Esophagus (tissue), 2 donors: ENCODE measurements around the gene IFNA8. TPM values are rescaled to one million over a fixed set of nuclear protein-coding genes. Genes with fewer than 3 reads are reported as not detected.
"Not testable (repeated sequence)": the region's sequence is repeated elsewhere in the genome, so short reads cannot be mapped to it uniquely, and the experiment has no call there.

ENCODE experiments used
- H3K27ac ChIP-seq, 2 donors: one replicate each; pipeline ENCODE4 v1.5.1; 2013; ENCODE audit warnings: low read depth in 2 of 2, mild to moderate bottlenecking in 2 of 2, inconsistent platforms in 1 of 2, low read length in 1 of 2, moderate library complexity in 1 of 2
- H3K27me3 ChIP-seq, 2 donors: one replicate each; pipeline ENCODE4 v1.6.1; 2013; ENCODE audit warnings: low read length in 2 of 2, control low read depth in 1 of 2, mild to moderate bottlenecking in 1 of 2; ENCODE audit not compliant: insufficient read depth in 2 of 2, control insufficient read depth in 1 of 2
- H3K36me3 ChIP-seq, 2 donors: one replicate each; pipeline ENCODE4 v1.6.1; 2013; ENCODE audit warnings: low read length in 1 of 2; ENCODE audit not compliant: control insufficient read depth in 2 of 2, insufficient read depth in 2 of 2
- H3K4me1 ChIP-seq, 2 donors: one replicate each; pipeline ENCODE4 v1.6.1; 2013; ENCODE audit warnings: low read length in 1 of 2; ENCODE audit not compliant: control insufficient read depth in 2 of 2, insufficient read depth in 2 of 2
- H3K4me3 ChIP-seq, 2 donors: one replicate each; pipeline ENCODE4 v1.5.1; 2013; ENCODE audit warnings: low read length in 2 of 2, mild to moderate bottlenecking in 2 of 2, low read depth in 1 of 2, moderate library complexity in 1 of 2
- H3K9me3 ChIP-seq, 2 donors: one replicate each; pipeline ENCODE4 v1.6.1; 2013; ENCODE audit warnings: mild to moderate bottlenecking in 2 of 2, low read depth in 1 of 2, low read length in 1 of 2, moderate library complexity in 1 of 2; ENCODE audit not compliant: control insufficient read depth in 2 of 2, insufficient read depth in 1 of 2
- WGBS, 2 donors: extraction: QIAGEN DNeasy Blood & Tissue Kit; methylation state at CpG; one replicate each; pipeline ENCODE4 v1.1.7; 2013; 5-methylcytosine and 5-hydroxymethylcytosine counted together
- polyA plus RNA-seq, 2 donors: library from polyadenylated mRNA; stranded (reverse); fragments of 200-250 nt; gene quantifications; one replicate each; pipeline ENCODE4 v1.2.3, GENCODE V29; 2013
- donor health status: healthy with polysubstance abuse.
- donor health status: Bipolar disorder and iron deficiency.

IFNA8 gene
- polyA plus RNA-seq, 2 donors: not detected

DNA sequence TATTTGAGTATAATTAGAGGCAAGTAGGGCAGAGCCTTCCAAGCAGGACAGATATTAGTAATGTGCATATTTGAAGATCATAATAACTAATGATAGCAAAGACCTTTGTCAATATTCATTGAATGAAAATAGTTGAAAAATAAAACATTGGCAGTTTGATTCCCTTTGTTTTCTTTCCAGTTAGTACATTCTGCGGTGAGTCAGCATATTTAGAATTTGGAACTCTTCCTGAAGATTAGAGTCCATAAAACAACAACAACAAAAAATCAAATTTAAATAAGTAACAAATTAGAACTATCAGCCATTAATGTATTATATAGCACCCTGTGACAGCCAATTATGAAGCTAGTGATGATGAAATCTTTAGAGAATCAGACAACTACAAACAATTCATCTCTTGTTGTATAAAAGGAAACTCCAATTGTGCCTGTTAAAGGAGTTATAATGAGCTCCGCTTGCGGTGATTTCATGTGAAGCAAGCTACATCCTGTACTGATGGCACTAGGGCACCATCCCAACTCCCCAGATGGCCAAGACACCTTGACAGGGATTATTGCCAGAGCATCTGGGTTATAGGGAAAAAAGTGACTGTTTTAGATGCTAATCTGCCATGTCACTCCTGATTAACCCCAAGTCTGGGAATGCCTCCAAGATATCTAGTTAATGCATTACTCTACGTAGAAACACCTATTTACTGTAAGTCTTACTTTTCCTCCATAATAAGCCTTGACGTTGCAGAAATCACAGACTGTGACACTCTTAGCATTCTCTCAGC lies 6.8 kb downstream of the IFNA8 start:
- Histone ChIP-seq H3K4me3 (no peak overlapping the region), H3K36me3 (no peaks in the 10 kb centered on the region), H3K27ac (no peak overlapping the region), H3K9me3 (no peaks in the 10 kb centered on the region), H3K4me1 (peaks cover 0 to 3% of the 10 kb centered on the region in 2 donors), H3K27me3 (no peaks in the 10 kb centered on the region)
- 43 to 57% methylated on average over 5 of the region's 5 CpGs for WGBS, 2 donors

DNA sequence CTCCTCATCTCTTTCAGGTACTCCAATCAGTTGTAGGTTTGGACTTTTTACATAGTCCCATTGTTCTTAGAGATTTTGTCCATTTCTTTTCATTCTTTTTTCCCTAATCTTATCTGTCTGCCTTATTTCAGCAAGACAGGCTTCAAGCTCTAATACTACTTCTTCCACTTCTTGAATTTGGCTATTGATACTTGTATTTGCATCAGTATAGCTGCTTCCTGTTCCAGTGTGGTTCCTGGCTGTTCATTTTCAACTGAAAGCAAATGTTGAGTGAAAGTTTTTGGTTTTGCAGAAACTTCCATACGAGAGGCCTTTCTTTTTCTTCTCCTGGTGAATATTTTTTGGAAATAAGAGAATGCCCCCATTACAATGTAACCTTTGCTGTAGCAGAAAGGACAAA lies 19.3 kb downstream of the IFNA8 start:
- no peaks in the 10 kb centered on the region for H3K9me3 ChIP-seq
- H3K36me3 ChIP-seq: no peaks in the 10 kb centered on the region
- WGBS, 2 donors: 72 to 74% methylated on average over 1 of the region's 1 CpG
- H3K4me3 ChIP-seq: no peak overlapping the region
- no peaks in the 10 kb centered on the region for H3K27me3 ChIP-seq
- H3K27ac ChIP-seq: no peak overlapping the region
- no peaks in the 10 kb centered on the region for H3K4me1 ChIP-seq

DNA sequence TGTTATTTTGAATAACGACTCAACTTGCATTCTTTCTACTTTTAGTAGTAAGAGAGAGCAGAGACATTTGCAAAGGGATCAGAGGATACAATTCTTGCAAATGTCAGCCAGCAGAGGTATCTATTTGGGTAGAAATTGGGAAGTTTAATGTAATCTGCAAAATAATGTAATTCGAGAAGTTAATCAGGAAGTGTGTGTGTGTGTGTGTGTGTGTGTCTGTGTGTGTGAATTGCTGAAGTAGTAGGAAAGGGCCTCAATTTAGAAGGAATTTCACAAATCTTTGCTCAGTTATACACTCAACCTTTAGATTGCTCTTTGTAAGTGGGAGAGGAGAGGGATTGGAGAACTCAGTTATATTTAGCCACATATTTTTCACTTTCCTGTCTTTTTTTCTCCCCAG lies 20.3 kb downstream of the IFNA8 start:
- Histone ChIP-seq H3K4me1 (no peaks in the 10 kb centered on the region), H3K36me3 (no peaks in the 10 kb centered on the region), H3K27me3 (peaks cover 0 to 2% of the 10 kb centered on the region in 2 donors), H3K4me3 (no peak overlapping the region), H3K27ac (no peak overlapping the region), H3K9me3 (no peaks in the 10 kb centered on the region)
- WGBS, 2 donors: 67 to 69% methylated on average over 2 of the region's 2 CpGs

DNA sequence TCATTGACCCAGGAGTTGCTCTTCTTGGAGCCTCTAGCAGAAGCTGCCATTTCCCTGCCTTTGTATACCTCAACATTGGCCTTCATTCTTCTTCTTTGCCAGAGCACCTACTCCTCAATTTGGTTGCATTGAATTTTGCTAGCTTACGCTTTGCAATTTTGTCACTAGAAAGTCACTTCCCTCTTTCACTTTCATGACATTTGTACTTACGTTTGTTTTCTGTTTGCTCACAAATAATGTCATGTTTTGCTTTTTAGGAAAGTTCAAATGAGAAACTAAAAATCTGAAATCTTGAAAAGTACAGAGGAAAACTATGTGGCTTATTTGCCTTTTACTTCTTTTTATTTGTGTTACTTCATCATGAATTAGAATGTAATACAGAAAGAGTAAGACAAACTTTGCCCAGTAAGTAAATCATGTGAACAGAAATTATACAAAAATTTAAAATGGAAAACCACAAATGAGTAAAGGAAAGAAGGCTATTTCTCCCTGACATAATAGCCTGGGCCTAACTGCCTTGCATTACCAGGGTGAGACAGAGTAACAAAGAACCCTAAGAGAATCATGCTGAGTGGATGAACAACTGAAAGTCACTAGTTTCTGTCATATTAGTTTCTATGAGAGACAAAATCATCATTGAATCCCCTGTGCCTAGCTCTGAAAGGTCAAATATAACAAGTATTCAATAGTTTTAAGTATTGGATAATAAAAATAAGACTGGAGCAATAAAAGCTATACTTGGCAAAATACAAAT lies 23.9 kb downstream of the IFNA8 start:
- Histone ChIP-seq H3K4me3 (no peak overlapping the region), H3K9me3 (no peaks in the 10 kb centered on the region), H3K36me3 (no peaks in the 10 kb centered on the region), H3K27me3 (peaks cover 0 to 2% of the 10 kb centered on the region in 2 donors), H3K4me1 (no peaks in the 10 kb centered on the region), H3K27ac (no peak overlapping the region)
- WGBS, 2 donors: 77% methylated on average over 2 of the region's 2 CpGs

DNA sequence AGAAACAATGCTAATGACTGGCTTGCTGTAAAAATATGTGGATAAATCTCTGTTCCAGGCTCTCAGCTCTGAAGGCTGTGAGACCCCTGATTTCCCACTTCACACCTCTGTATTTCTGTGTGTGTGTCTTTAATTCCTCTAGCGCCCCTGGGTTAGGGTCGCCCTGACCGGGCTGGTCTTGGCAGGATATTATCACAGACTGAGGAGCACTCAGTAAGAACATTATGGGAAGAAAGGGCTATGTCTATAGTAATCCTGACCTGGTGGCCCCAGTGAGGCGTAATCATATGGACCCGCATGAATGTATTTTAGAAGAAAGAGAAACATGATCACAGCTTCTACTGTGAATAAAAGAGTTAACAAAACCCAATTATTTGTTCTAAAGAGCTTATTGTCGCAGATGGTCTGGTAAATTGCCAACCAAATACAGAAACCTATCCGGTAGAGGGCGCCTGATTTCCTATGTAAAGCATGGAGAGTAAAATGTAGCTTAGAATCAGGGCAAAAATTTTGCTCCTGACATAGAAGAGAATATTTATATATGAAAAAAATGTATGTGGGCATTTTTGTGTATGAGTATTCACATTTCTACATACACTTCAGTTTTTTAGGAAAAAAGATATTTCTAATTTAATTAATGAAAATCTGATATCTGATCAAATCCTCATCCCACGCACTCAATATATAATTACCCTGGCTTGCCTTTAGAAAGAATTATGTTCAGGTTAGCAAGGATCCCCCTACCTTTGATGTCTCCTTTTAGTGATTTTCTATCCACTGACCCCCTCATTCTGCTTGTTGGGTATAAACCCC lies 25.5 kb downstream of the IFNA8 start:
- WGBS, 2 donors: 32 to 48% methylated on average over 9 of the region's 9 CpGs
- no peaks in the 10 kb centered on the region for H3K36me3 ChIP-seq
- peaks cover 0 to 2% of the 10 kb centered on the region in 2 donors for H3K27me3 ChIP-seq
- H3K9me3 ChIP-seq: no peaks in the 10 kb centered on the region
- no peaks in the 10 kb centered on the region for H3K4me1 ChIP-seq
- no peak overlapping the region for H3K27ac ChIP-seq
- no peak overlapping the region for H3K4me3 ChIP-seq

DNA sequence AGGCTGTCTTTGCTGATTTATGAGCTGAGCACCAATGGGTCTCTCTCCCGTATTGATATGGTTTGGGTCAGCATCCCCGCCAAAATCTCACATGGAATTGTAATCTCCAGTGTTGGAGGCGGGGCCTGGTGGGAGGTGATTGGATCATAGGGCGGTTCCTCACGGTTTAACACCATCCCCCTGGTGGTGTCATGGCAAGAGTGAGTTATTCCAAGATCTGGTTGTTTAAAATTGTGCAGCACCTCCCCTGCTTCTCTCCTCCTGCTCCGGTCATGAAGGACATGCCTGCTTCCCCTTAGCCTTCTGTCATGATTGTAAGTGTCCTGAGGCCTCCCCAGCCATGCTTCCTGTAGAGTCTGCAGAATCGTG lies 26.1 kb downstream of the IFNA8 start:
- not testable (repeated sequence) for H3K4me3 ChIP-seq, H3K27ac ChIP-seq, H3K4me1 ChIP-seq, H3K9me3 ChIP-seq, H3K27me3 ChIP-seq, H3K36me3 ChIP-seq
- 81% methylated on average over 7 of the region's 7 CpGs for WGBS, 2 donors

DNA sequence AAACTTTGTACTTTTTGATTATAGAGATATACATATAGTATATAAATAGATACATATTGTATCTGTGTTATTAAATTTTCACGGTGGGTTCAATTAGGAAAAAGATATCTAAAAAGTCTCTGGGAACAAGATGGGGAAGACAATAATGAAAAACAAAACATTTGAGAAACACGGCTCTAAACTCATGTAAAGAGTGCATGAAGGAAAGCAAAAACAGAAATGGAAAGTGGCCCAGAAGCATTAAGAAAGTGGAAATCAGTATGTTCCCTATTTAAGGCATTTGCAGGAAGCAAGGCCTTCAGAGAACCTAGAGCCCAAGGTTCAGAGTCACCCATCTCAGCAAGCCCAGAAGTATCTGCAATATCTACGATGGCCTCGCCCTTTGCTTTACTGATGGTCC lies 31.2 kb downstream of the IFNA8 start, which contains the start of gene IFNA1:
TSS of gene IFNA1 (plus strand) at position 301 of the 400 bp plus-strand sequence. CDS start at position 370, 69 bp downstream.
- Histone ChIP-seq H3K9me3 (no peaks in the 10 kb centered on the region), H3K36me3 (no peaks in the 10 kb centered on the region), H3K4me3 (no peak within 1 kb of the TSS), H3K4me1 (no peaks in the 10 kb centered on the region), H3K27me3 (no peaks in the 10 kb centered on the region), H3K27ac (no peak within 1 kb of the TSS)
- 95 to 97% methylated on average over 4 of the region's 4 CpGs for WGBS, 2 donors

DNA sequence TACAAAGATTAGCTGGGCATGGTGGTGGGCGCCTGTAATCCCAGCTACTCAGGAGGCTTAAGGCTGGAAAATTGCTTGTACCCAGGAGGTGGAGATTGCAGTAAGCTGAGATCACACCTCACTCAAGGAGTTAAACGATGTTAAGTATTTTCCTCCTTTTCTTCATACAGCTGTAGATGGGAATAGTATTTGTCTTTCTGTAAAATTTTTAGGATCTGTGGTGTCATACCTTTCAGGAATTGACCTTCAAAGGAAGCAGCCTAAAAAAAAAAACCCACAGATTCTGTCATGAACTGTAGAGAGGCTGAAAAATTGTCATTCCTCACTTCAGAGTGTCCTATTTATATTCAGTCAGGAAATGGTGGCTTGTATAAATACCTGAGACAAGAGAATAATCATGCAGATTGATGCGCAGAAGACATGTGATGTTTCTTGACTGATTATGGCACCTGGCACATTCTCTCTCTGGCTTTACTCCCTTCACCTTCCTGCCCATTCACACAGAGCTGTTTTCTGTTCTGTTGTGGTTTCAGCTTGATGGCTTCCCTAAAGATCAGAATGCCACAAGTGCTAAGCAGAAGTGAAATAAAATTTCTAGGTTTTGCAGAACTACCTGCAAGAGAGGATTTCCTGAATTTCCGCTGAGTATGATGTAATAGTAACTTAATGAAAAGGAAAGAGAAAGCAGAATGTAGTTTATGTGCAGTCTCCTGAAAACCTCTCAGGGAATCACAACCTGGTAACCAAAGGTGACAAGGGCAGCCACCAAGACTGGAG lies 35.1 kb downstream of the IFNA8 start:
- H3K4me1 ChIP-seq: no peaks in the 10 kb centered on the region
- WGBS, 2 donors: 83 to 84% methylated on average over 4 of the region's 4 CpGs
- no peak overlapping the region for H3K4me3 ChIP-seq
- H3K27ac ChIP-seq: no peak overlapping the region
- H3K36me3 ChIP-seq: no peaks in the 10 kb centered on the region
- H3K9me3 ChIP-seq: no peaks in the 10 kb centered on the region
- H3K27me3 ChIP-seq: no peaks in the 10 kb centered on the region

DNA sequence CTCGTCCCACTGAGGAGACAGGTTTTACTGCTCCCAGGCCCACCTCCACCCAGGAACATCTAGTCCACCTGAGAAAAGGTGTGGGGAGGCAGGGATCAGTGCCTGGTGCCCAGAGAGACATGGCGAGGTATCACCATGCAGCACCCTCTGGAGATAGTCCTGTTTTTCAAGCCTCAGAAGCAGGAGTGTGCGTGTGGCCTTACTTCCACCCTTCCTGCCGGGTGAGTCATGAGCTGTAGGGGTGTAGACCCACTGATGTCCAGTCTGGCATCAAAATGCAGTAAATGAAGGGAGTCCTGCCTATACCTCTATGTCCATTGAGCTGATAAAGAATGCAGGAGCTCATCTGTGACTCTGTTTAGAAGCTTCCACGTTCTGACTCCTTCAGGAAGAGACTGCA lies 40.4 kb downstream of the IFNA8 start:
- H3K4me3 ChIP-seq, H3K27me3 ChIP-seq, H3K27ac ChIP-seq, H3K9me3 ChIP-seq, H3K36me3 ChIP-seq, H3K4me1 ChIP-seq: not testable (repeated sequence)
- 80 to 87% methylated on average over 5 of the region's 5 CpGs for WGBS, 2 donors
